ENCODE measurements around the gene PTPRN2. TPM values are rescaled to one million over a fixed set of nuclear protein-coding genes. Genes with fewer than 3 reads are reported as not detected.

The PTPRN2 gene
- total RNA-seq, 2 experiments from 2014 or later: 0.70 TPM; not detected in 1

- Histone ChIP-seq H4K20me1 (ENCODE audit: insufficient read depth, low read length) (no peaks in the 10 kb centered on the region), H3K4me3 (ENCODE audit: low read depth, low read length, poor library complexity, severe bottlenecking) (no peak overlapping the region), H3K4me2 (ENCODE audit: low read length) (no peak overlapping the region), H2AFZ (ENCODE audit: low read length) (no peak overlapping the region), H3K79me2 (ENCODE audit: insufficient read depth, low read depth, low read length) (no peaks in the 10 kb centered on the region), H3K36me3 (ENCODE audit: insufficient read depth, low read length) (no peaks in the 10 kb centered on the region), H3K27ac (ENCODE audit: low read depth, low read length, poor library complexity, severe bottlenecking) (no peak overlapping the region), H3K9me2 (ENCODE audit: insufficient read depth, low read length) (no peaks in the 10 kb centered on the region), H3K9me3 (ENCODE audit: low read length) (no peaks in the 10 kb centered on the region), H3K4me1 (ENCODE audit: insufficient read depth, low read length, poor library complexity, severe bottlenecking) (no peaks in the 10 kb centered on the region)
- no TSS peak for BruUV-seq (replicated peaks)
- intact Hi-C loops (cut with micrococcal nuclease; ENCODE audit: unreplicated experiment): no loop called here
- ChIA-PET POLR2A (no interaction called here), CTCF (ENCODE audit: unreplicated experiment) (no interaction called here)
- DNase-seq (ENCODE audit: low spot score): no peak
- no peak for TF ChIP-seq CTCF (conservative IDR thresholded peaks at IDR 0.05; ENCODE audit: low read length)
- no peak for TF ChIP-seq EZH2phosphoT487 (IDR thresholded peaks at IDR 0.05; ENCODE audit: borderline replicate concordance, low read depth, low read length)
Observed at GRCh38 chr7:158415316-158415715, 172.3 kb downstream of the PTPRN2 start.

GRCh38 chr7:158414486-158414961, 173.1 kb downstream of the PTPRN2 start:
- no peak overlapping the region for H3K27ac ChIP-seq (ENCODE audit: low read depth, low read length, poor library complexity, severe bottlenecking)
- ChIA-PET POLR2A (interaction anchor here (0.6 kb wide), 1 partner anchor 1822 kb away, joined by 3 read pairs; no protein-coding TSS in a partner anchor), CTCF (ENCODE audit: unreplicated experiment) (no interaction called here)
- H3K9me2 ChIP-seq (ENCODE audit: insufficient read depth, low read length): no peaks in the 10 kb centered on the region
- no peak overlapping the region for H3K4me2 ChIP-seq (ENCODE audit: low read length)
- no TSS peak for BruUV-seq (replicated peaks)
- H2AFZ ChIP-seq (ENCODE audit: low read length): no peak overlapping the region
- H3K4me3 ChIP-seq (ENCODE audit: low read depth, low read length, poor library complexity, severe bottlenecking): no peak overlapping the region
- no peaks in the 10 kb centered on the region for H3K36me3 ChIP-seq (ENCODE audit: insufficient read depth, low read length)
- TF ChIP-seq EZH2phosphoT487 (IDR thresholded peaks at IDR 0.05; ENCODE audit: borderline replicate concordance, low read depth, low read length) (no peak), CTCF (conservative IDR thresholded peaks at IDR 0.05; ENCODE audit: low read length) (no peak)
- no peaks in the 10 kb centered on the region for H3K4me1 ChIP-seq (ENCODE audit: insufficient read depth, low read length, poor library complexity, severe bottlenecking)
- intact Hi-C loops (cut with micrococcal nuclease; ENCODE audit: unreplicated experiment): no loop called here
- H3K9me3 ChIP-seq (ENCODE audit: low read length): no peaks in the 10 kb centered on the region
- no peaks in the 10 kb centered on the region for H4K20me1 ChIP-seq (ENCODE audit: insufficient read depth, low read length)
- no peaks in the 10 kb centered on the region for H3K79me2 ChIP-seq (ENCODE audit: insufficient read depth, low read depth, low read length)
- no peak for DNase-seq (ENCODE audit: low spot score)

GRCh38 chr7:158414002-158414401, 173.6 kb downstream of the PTPRN2 start:
- intact Hi-C loops (cut with micrococcal nuclease; ENCODE audit: unreplicated experiment): no loop called here
- DNase-seq (ENCODE audit: low spot score): no peak
- no peak for TF ChIP-seq CTCF (conservative IDR thresholded peaks at IDR 0.05; ENCODE audit: low read length)
- Histone ChIP-seq H3K9me3 (ENCODE audit: low read length) (no peaks in the 10 kb centered on the region), H3K9me2 (ENCODE audit: insufficient read depth, low read length) (no peaks in the 10 kb centered on the region), H3K36me3 (ENCODE audit: insufficient read depth, low read length) (no peaks in the 10 kb centered on the region), H3K4me3 (ENCODE audit: low read depth, low read length, poor library complexity, severe bottlenecking) (no peak overlapping the region), H3K4me2 (ENCODE audit: low read length) (no peak overlapping the region), H4K20me1 (ENCODE audit: insufficient read depth, low read length) (no peaks in the 10 kb centered on the region), H2AFZ (ENCODE audit: low read length) (no peak overlapping the region), H3K27ac (ENCODE audit: low read depth, low read length, poor library complexity, severe bottlenecking) (no peak overlapping the region), H3K79me2 (ENCODE audit: insufficient read depth, low read depth, low read length) (no peaks in the 10 kb centered on the region), H3K4me1 (ENCODE audit: insufficient read depth, low read length, poor library complexity, severe bottlenecking) (no peaks in the 10 kb centered on the region)
- CTCF ChIA-PET (ENCODE audit: unreplicated experiment): no interaction called here
- no TSS peak for BruUV-seq (replicated peaks)
- POLR2A ChIA-PET: no interaction called here

All from OCI-LY7 (cell line).